Right atrium auricular region (tissue), 2 donors: ENCODE measurements around the gene VASN. TPM values are rescaled to one million over a fixed set of nuclear protein-coding genes. Genes with fewer than 3 reads are reported as not detected.

Source experiments
- DNase-seq: peaks from one replicate; pipeline ENCODE4 v3.0.0-alpha.2; 2019; ENCODE audit warnings: low spot score
- H3K27ac ChIP-seq, 2 donors: fragments of 200-600 bp; sonication (generic); 1 replicate in 1 of 2; 2 replicates in 1 of 2; pipeline ENCODE4 v1.5.1; 2016 to 2019
- H3K27me3 ChIP-seq, 2 donors: fragments of 200-600 bp; sonication (generic); one replicate each; pipeline versions ENCODE4 v1.5.1 to v1.6.0; 2017 to 2019
- H3K36me3 ChIP-seq: fragments of 200-600 bp; sonication (generic); one replicate; pipeline ENCODE4 v1.5.1; 2016
- H3K4me1 ChIP-seq, 2 donors: fragments of 200-600 bp; sonication (generic); one replicate each; pipeline versions ENCODE4 v1.5.1 to v1.6.0; 2017 to 2019
- H3K4me3 ChIP-seq, 2 donors: fragments of 200-600 bp; sonication (generic); 1 replicate in 1 of 2; 2 replicates in 1 of 2; pipeline ENCODE4 v1.5.1; 2017 to 2019; ENCODE audit warnings: mild to moderate bottlenecking in 1 of 2, moderate library complexity in 1 of 2
- H3K9me3 ChIP-seq, 2 donors: fragments of 200-600 bp; sonication (generic); one replicate each; pipeline ENCODE4 v1.5.1; 2019
- total RNA-seq, 2 donors: library from RNA; depleted of rRNA; stranded (reverse); fragments of >200 nt; gene quantifications; one replicate each; pipeline ENCODE4 v1.1.0, GENCODE V29; 2016
- TF ChIP-seq, protein P1 (sequence below), 2 donors: fragments of 200-600 bp; sonication (generic); IDR thresholded peaks; one replicate each; pipeline ENCODE4 v1.5.1; 2019; ENCODE audit warnings: antibody characterized with exemption in 2 of 2

The VASN gene
- total RNA-seq, 2 donors from 2014 or later = 17.9 to 39.0 TPM

DNA sequence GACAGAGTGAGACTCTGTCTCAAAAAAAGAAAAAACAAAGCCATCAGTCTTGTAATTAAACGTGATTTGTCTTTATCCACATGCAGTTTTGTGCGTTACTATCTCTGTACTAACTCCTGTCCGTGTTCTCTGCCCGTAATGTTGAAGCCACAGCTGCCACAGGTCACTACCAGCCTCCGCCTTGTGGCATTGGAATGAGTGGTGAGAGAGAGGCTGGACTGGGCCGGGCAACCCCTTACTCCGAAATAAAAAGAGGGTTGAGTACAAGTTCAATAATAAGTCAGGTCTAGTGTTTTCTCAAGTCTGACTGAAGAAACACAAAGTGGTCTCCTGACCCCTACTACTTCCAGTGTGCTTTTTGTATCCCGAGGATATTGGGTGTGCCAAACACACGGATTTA is 59.4 kb downstream of the VASN start:
- H3K4me1 ChIP-seq = peaks cover 0 to 18% of the 10 kb centered on the region in 2 donors
- H3K4me3 ChIP-seq = no peak overlapping the region
- no peak for DNase-seq
- H3K27ac ChIP-seq = no peak overlapping the region
- TF ChIP-seq, protein P1, sequence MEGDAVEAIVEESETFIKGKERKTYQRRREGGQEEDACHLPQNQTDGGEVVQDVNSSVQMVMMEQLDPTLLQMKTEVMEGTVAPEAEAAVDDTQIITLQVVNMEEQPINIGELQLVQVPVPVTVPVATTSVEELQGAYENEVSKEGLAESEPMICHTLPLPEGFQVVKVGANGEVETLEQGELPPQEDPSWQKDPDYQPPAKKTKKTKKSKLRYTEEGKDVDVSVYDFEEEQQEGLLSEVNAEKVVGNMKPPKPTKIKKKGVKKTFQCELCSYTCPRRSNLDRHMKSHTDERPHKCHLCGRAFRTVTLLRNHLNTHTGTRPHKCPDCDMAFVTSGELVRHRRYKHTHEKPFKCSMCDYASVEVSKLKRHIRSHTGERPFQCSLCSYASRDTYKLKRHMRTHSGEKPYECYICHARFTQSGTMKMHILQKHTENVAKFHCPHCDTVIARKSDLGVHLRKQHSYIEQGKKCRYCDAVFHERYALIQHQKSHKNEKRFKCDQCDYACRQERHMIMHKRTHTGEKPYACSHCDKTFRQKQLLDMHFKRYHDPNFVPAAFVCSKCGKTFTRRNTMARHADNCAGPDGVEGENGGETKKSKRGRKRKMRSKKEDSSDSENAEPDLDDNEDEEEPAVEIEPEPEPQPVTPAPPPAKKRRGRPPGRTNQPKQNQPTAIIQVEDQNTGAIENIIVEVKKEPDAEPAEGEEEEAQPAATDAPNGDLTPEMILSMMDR (IDR thresholded peaks at IDR 0.05) = no peak
- peaks cover 28% of the 10 kb centered on the region for H3K36me3 ChIP-seq
- H3K27me3 ChIP-seq = no peaks in the 10 kb centered on the region
- H3K9me3 ChIP-seq = no peaks in the 10 kb centered on the region

Other genes with a start within 250 kb of the VASN start
- 100 to 1,000 TPM; 295 to 466 TPM for gene SRL, start 129.8 kb upstream of the VASN start, total RNA-seq
- 1 to 10 TPM; 2.0 to 2.9 TPM for gene TFAP4, start 98.8 kb upstream of the VASN start, total RNA-seq
- gene GLIS2, start 55.8 kb upstream of the VASN start, total RNA-seq = 10 to 100 TPM; 10.3 to 16.0 TPM
- 10 to 100 TPM; 54.6 to 85.7 TPM for gene PAM16, start 20.5 kb upstream of the VASN start, total RNA-seq
- gene CORO7, start 44.7 kb downstream of the VASN start, total RNA-seq = 10 to 100 TPM; 10.3 TPM
- gene DNAJA3, start 54.0 kb downstream of the VASN start, total RNA-seq = 10 to 100 TPM; 47.6 to 50.5 TPM
- gene NMRAL1, start 102.8 kb downstream of the VASN start, total RNA-seq = 10 to 100 TPM; 18.7 to 36.3 TPM
- gene HMOX2, start 104.5 kb downstream of the VASN start, total RNA-seq = 100 to 1,000 TPM in 1 of 2 donors, 10 to 100 TPM in 1; 98.7 to 101 TPM
- gene CDIP1, start 166.9 kb downstream of the VASN start, total RNA-seq = 10 to 100 TPM; 29.6 to 42.9 TPM
- gene C16orf96, start 184.5 kb downstream of the VASN start, total RNA-seq = under 1 TPM in 1 of 2 donors, not detected in 1; 0.24 TPM
- 10 to 100 TPM; 10.8 to 12.2 TPM for gene UBALD1, start 243.0 kb downstream of the VASN start, total RNA-seq